Measurements from ENCODE around the gene EPS15. TPM values are rescaled to one million over a fixed set of nuclear protein-coding genes. Genes with fewer than 3 reads are reported as not detected.

The EPS15 gene
- total and polyA plus RNA-seq, 2 experiments from 2014 or later, result 31.0 to 76.5 TPM

GRCh38 chr1:51497340-51497739, 21.7 kb downstream of the EPS15 start:
- no peak overlapping the region for H2AFZ ChIP-seq
- H3K27ac ChIP-seq (ENCODE audit: low read depth), result no peak overlapping the region
- H3K4me3 Mint-ChIP-seq, result no peak overlapping the region
- no peak overlapping the region for H3K4me3 ChIP-seq
- H3K4me1 Mint-ChIP-seq, result peaks cover 5% of the 10 kb centered on the region
- DNase-seq (ENCODE audit: low spot score) (no peak), ATAC-seq (no peak)
- H3K27ac Mint-ChIP-seq, result no peak overlapping the region
- no peak for TF ChIP-seq NANOG (IDR thresholded peaks at IDR 0.05; ENCODE audit: borderline replicate concordance)
- no peak for TF ChIP-seq ZNF114 (CRISPR knock-in tag; IDR thresholded peaks at IDR 0.05)
- no peak for TF ChIP-seq ZNF331 (CRISPR knock-in tag; IDR thresholded peaks at IDR 0.05; ENCODE audit: low read depth)
- no peak for TF ChIP-seq POLR2AphosphoS5 (IDR thresholded peaks at IDR 0.05; ENCODE audit: low read depth)
- no peak for TF ChIP-seq STAT1 (IDR thresholded peaks at IDR 0.05; ENCODE audit: unreplicated experiment)
- no peak for TF ChIP-seq REST (IDR thresholded peaks at IDR 0.05; ENCODE audit: unreplicated experiment)
- no peak for TF ChIP-seq JUNB (IDR thresholded peaks at IDR 0.05; ENCODE audit: unreplicated experiment)
- no peak for TF ChIP-seq EZH2 (IDR thresholded peaks at IDR 0.05; ENCODE audit: low read depth, unreplicated experiment)
- TF ChIP-seq ZNF462 (CRISPR knock-in tag; IDR thresholded peaks at IDR 0.05), result no peak
- TF ChIP-seq ETS1 (IDR thresholded peaks at IDR 0.05), result no peak
- no peak for TF ChIP-seq CREB1 (CRISPR knock-in tag; IDR thresholded peaks at IDR 0.05; ENCODE audit: low read depth)
- TF ChIP-seq CTCF (conservative IDR thresholded peaks at IDR 0.05; ENCODE audit: low read depth in 2 of 2), result no peak
- TF ChIP-seq EZH2phosphoT487 (IDR thresholded peaks at IDR 0.05; ENCODE audit: unreplicated experiment), result no peak
- peaks cover 77% of the 10 kb centered on the region for H3K79me2 ChIP-seq (replicated peaks; ENCODE audit: insufficient read depth)
- H3K9me2 ChIP-seq (ENCODE audit: insufficient read depth), result no peaks in the 10 kb centered on the region
- H3K36me3 ChIP-seq (ENCODE audit: insufficient read depth), result no peaks in the 10 kb centered on the region
- 0 out of 2 replicates have a peak, but pooled peaks cover 5% of the 10 kb centered on the region for H4K20me1 ChIP-seq (replicated peaks; ENCODE audit: insufficient read depth)
- no peaks in the 10 kb centered on the region for H3F3A ChIP-seq (replicated peaks; ENCODE audit: low read depth)
- no peaks in the 10 kb centered on the region for H3K4me1 ChIP-seq (ENCODE audit: insufficient read depth)
- peaks cover 9% of the 10 kb centered on the region; the same call in 2 of the 3 replicates for H3K9me3 Mint-ChIP-seq
- H3K4me2 ChIP-seq, result no peak overlapping the region
- H3K36me3 Mint-ChIP-seq (ENCODE audit: low read depth), result peaks cover 20% of the 10 kb centered on the region; the same call in 2 of the 3 replicates
- H3K27me3 Mint-ChIP-seq (ENCODE audit: insufficient read depth, low read depth, poor library complexity), result no peaks in the 10 kb centered on the region
- no peaks in the 10 kb centered on the region for H3K27me3 ChIP-seq (ENCODE audit: insufficient read depth)
